DMS153 treated with DMSO at 0.1 percent for 48 hours (cell line): ENCODE data around the gene SFXN2.
"Not testable (repeated sequence)": the region's sequence is repeated elsewhere in the genome, so short reads cannot be mapped to it uniquely, and the experiment has no call there.

Source experiments
- DNase-seq: peaks from one replicate; lab custom pipeline; 2025; ENCODE audit not compliant: unreplicated experiment; lab: John Stamatoyannopoulos, UW

The SFXN2 gene

GRCh38 chr10:102752266-102752930 lies 38.0 kb downstream of the SFXN2 start:
- no peak for DNase-seq

- no peak for DNase-seq
Measured at GRCh38 chr10:102752934-102753664, 38.7 kb downstream of the SFXN2 start.

DNA sequence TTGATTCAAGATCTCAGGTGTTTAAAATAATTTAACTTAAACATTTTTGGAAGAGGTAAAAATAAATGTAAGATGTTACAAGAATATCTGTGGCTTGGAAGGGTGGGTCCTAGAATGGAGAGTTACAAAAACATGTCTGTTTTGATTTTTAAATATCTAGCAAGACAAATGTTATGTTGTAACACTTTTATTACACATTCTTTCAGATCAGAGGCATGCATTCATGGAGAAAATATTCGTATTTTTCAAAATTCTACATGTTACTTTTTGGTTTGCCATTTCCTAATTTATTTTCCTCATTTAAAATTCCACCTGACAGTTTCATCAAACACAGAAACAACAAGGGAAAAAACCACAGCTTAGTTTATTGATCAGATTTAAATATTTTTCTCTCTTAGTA lies 39.3 kb downstream of the SFXN2 start:
- no peak for DNase-seq

- no peak for DNase-seq
Measured at GRCh38 chr10:102757323-102757722, 42.9 kb downstream of the SFXN2 start.

GRCh38 chr10:102758240-102758932 lies 44.0 kb downstream of the SFXN2 start:
- no peak for DNase-seq

GRCh38 chr10:102758933-102759262 lies 44.5 kb downstream of the SFXN2 start:
- not testable (repeated sequence) for DNase-seq

DNA sequence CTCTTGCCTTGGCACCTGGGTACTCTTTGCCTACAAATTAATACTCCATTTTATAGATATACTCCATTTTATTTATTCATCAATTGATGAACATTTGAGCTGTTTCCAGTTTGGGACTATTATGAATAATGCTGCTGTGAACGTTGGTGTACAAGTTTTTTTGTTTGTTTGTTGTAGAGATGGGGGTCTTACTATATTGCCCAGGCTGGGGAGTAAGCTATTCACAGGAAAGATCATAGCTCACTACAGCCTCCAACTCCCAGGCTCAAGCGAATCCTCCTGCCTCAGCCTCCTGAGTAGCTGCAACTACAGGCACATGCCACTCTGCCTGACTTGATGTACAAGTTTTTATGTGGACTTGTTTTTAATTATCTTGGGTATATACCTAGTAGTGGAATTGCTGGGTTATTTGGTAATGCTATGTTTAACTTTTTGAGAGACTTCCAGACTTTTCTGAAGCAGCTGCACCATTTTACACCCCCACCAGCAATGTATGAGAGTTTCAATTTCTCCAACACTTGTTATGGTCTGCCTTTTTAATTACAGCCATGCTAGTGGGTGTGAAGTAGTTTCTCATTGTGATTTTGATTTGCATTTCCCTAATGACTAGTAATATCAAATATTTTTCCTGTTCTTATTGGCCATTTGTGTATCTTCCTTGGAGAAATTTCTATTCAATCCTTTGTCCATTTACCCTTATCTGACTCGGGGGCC lies 45.2 kb downstream of the SFXN2 start:
- no peak for DNase-seq

DNA sequence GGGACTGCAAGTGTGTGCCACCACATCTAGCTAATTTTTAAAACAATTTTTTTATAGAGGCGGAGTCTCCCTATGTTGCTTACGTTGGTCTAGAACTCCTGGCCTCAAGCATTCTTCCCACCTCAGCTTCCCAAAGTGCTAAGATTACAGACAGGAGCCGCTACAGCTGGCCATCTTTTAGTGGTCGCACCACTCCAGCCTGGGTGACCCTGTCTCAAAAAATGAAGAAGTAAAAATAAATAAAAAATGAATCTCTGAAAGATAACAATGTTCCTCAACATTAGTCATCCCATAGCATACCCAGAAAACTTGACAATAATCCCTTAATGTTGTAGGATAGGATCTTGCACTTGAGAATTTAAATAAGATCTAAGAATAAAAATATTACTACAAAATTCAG lies 47.5 kb downstream of the SFXN2 start:
- DNase-seq: no peak

DNA sequence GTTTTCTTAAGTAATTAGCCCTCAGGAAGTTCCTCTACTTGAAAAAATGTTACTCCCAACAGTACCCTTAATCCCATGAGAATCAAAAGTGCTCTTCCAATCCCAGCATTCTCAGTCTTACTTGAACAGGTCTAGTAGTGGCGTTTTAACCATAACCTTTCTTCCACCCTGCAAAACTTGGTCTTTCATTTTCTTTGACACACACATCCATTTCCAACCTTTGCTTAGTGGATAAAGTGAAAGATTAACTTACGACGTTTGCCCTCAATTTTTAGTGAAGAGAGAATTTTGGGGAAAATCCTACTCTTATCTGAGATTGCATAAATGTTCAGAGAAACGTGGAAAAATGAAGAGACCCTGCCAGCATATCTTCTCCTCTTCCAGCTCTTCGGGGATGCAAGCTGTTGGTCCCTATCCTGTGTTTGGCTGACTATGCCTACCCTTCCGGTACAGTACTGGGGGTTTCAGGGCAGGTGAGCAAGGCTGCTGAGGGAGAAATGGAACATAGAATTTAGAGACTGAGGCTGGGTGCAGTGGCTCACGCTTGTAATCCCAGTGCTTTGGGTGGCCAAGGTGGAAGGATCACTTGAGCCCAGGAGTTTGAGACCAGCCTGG lies 48.1 kb downstream of the SFXN2 start:
- DNase-seq: no peak

DNA sequence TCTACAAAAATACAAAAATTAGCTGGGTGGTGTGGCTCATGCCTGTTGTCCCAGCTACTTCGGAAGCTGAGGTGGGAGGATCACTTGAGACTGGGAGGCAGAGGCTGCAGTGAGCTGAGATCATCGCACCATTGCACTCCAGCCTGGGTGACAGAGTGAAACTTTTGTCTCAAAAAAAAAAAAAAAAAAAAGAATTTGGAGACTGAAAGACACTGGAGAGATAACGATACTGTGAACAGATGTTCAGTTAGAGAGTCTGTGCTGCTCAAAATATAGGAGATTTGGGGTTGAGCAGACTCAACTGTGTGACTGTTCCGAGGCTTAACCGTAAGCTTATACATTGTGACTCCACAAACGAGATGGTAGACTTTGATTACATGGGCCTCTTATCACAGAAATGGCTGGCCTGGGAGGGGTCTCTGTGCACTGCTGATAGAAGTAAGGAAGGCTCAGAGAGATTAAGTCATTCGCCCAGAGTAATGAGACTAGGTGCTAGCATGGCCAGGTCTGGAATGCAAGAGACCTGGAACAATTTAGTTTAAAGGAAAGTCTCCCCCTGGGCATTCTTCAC lies 48.7 kb downstream of the SFXN2 start:
- no peak for DNase-seq

GRCh38 chr10:102764470-102765161 lies 50.2 kb downstream of the SFXN2 start:
- DNase-seq: no peak

DNA sequence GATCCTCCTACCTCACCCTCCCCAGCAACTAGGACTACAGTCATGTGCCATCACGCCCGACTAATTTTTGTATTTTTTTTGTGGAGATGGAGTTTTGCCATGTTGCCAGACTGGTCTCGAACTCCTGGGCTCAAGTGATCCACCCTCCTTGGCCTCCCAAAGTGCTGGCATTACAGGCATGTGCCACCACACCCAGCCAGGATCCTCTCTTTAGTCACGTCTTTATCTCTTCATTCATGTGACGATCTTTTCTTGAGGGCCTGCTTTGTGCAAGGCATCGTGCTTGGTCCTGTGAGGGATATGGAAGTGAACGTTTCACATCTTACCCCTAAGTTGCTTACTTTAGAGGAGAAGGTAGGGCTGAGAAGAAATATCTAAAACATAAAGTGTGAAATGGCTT lies 50.9 kb downstream of the SFXN2 start:
- DNase-seq: no peak

DNA sequence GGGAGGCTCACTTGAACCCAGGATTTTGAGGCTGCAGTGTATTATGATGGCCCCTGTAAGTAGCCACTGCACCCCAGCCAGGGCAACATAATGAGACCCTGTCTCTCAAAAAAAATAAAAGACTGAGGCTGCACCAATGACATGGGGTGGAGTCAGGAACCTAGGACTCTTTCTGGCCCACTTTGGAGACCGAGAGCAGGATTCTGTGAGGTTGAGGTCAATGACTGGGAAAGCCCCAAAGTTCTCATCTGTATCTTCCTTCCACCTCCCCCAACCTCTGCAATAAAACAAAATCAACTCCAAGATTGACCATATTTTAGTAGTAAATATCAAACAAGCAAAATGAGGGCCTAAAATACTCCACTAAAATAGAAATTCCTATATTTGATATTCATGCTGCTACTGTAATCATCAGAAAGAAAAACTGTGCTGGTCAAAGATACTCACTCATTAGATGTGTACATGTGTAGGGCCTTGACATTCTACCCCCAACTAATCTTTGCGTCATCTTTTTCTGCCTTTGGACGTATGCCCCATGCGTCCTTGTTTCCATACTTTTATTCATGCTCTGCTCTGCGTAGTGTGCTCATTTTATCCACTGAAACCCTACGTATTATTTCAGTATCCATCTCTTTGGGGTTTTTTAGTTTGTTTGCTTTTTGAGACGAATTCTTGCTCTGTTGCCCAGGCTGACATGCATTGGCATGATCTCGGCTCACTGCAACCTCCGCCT lies 53.2 kb downstream of the SFXN2 start:
- no peak for DNase-seq

DNA sequence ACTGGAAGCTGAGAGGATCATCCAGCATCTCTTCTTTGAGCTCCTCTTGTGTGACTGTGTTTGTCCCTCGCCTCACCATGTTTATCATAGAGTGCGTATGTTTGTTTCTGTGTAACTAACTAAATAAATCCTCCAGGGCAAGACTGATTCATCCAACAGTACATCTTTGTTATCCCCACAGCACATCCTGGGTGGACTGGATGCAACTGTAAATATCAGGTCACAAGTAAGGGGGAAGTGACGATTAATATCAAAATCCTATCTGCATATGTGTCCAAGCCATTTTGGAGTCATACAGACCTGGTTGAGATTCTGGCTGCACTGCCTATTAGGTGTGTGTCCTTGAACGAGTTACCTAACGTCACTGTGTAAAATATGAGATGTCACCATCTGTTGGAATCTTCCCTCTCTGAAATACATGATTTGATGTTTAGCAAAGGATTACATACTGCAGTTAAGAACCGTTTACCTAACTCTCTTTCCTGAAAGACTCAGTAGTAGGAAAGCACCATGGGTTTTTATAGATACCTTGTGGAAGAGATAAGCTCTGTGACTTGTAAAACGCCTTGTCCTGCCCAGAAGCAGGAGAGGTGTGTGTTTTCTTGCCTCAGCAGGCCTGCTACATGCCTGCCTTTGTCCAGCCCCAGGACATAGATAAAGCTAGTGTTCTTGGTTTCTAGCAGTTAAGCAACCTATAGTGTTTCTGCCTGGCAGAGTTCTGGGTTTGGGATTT lies 55.1 kb downstream of the SFXN2 start:
- DNase-seq: no peak

DNA sequence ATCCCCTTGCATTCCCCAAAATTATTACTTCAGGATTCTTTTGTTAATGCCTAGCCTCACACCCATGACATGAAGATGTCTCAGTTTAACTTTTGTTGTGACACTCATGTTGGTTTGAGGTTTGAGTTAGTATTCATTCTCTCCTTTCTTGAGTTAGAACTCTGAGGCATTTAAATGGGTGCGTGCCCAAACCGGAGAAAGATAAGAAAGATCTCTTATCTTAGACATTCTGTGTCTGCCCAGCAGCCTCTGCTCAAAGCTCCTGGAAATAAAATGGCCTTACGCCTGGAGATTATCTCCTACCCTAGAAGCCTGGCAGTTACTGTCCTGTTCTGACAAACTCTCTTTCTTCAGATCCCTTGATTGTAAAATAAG lies 55.7 kb downstream of the SFXN2 start:
- no peak for DNase-seq

DNA sequence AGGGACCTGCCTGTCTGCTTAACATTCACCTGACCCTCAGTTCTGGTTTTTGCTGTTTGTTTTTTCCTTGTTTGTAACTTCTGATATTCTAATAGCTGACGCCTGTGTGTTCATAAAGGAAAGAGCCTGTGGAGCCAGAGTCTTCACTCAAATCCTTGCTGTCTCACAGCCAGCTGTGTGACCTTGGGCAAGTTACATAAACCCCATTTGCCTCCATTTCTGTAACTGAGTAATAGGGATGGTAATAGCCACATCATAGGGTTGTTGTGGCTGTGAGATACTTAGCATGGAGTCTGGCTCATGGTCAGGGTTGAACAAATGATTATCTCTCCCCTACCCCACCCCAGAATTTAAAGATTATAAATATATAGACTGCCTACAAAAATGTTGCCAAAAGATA lies 56.4 kb downstream of the SFXN2 start:
- no peak for DNase-seq

DNA sequence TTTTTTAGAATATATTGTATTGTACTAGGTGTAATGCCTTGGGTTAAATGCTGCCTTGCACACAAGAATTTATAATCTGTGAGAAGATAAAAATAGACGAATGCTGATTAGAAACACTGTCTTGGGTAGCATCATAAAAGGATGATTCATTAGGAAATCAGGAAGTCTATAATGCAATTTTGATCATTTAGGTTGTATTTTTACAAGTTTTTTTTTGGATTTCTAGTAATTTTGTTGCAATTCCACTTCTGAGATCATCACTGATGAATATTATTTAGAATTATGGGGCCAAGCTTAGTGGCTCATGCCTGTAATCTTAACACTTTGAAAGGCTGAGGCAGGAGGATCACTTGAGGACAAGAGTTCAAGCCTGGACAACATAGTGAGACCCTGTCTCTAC lies 58.9 kb downstream of the SFXN2 start:
- DNase-seq: no peak

- no peak for DNase-seq
Measured at GRCh38 chr10:102773986-102774385, 59.5 kb downstream of the SFXN2 start.
